ENCODE measurements around the gene CHST2. TPM values are rescaled to one million over a fixed set of nuclear protein-coding genes. Genes with fewer than 3 reads are reported as not detected.

Gene CHST2
- total RNA-seq, 1 experiment from 2014 or later, result 17.3 TPM

DNA sequence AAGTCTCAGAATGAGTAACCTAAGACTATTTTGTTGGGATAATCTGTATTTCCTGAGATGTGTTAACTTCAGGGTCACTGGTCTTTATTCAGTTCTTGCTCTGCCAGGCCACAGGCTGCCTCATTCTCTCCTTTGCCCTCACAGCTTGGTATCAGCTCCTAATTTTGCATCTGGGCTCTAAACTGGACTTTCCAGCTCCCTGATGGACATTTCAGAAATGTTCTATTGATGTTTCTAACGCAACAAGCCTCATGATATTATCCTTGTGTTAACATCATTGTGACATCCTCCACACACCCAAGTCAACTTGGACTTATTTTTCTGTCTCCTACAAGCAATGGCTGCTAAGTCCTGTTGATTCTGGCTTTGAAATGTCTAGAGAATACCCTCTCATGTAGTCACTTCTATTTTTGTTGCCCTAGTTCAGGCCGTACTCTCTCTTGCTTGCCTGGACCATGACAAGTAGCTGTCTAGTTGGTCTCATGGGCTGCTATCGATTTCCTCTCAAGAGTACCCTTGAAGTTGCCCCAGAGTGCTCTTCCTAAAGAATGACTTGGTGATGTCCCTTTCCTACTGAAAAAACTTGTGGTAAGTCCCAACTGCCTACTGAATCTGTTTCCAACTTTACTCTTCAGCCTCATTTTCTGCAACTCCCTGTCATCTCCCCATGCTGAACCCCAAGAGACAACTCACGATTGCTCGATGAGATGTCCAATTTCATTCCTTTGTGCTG is 52.7 kb downstream of the CHST2 start:
- ATAC-seq (no peak), DNase-seq (ENCODE audit: low spot score) (no peak)
- ChIA-PET CTCF (no interaction called here), POLR2A (no interaction called here)
- no peak for TF ChIP-seq JUN (CRISPR knock-in tag; IDR thresholded peaks at IDR 0.05)
- Mint-ChIP-seq H3K36me3 (peaks cover 10% of the 10 kb centered on the region), H3K9me3 (peaks cover 24% of the 10 kb centered on the region), H3K4me3 (no peak overlapping the region), H3K27me3 (ENCODE audit: low read depth) (no peaks in the 10 kb centered on the region), H3K27ac (no peak overlapping the region), H3K4me1 (no peaks in the 10 kb centered on the region)

DNA sequence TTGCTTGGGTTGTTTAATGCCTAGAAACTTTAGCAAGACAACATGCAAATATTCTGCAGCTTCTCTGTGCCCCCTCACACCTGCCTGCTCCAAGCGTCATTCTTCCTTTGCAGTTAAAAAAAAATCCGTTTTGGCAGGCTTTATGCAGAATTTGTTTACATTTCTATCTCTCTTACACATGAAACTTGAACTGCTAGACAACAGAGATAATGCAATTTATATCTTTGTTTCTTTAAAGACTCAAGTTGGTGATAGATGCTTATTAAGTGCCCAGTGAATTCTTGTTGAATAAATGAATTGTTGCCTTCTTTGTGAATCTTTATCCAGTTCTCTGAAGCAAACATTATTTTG is 53.2 kb downstream of the CHST2 start:
- DNase-seq (ENCODE audit: low spot score), result no peak
- ATAC-seq, result no peak
- Mint-ChIP-seq H3K27ac (no peak overlapping the region), H3K9me3 (peaks cover 24% of the 10 kb centered on the region), H3K27me3 (ENCODE audit: low read depth) (no peaks in the 10 kb centered on the region), H3K4me1 (no peaks in the 10 kb centered on the region), H3K36me3 (peaks cover 10% of the 10 kb centered on the region), H3K4me3 (no peak overlapping the region)
- POLR2A ChIA-PET, result no interaction called here
- CTCF ChIA-PET, result no interaction called here
- TF ChIP-seq SMAD3 (CRISPR knock-in tag; IDR thresholded peaks at IDR 0.05; ENCODE audit: borderline replicate concordance) (no peak), CREB1 (CRISPR knock-in tag; IDR thresholded peaks at IDR 0.05) (no peak), NFE2L1 (CRISPR knock-in tag; IDR thresholded peaks at IDR 0.05) (no peak), SMAD4 (CRISPR knock-in tag; IDR thresholded peaks at IDR 0.05) (no peak), NR3C1 (CRISPR knock-in tag; conservative IDR thresholded peaks at IDR 0.05; ENCODE audit: low read depth) (no peak)
- TF ChIP-seq, protein P1, sequence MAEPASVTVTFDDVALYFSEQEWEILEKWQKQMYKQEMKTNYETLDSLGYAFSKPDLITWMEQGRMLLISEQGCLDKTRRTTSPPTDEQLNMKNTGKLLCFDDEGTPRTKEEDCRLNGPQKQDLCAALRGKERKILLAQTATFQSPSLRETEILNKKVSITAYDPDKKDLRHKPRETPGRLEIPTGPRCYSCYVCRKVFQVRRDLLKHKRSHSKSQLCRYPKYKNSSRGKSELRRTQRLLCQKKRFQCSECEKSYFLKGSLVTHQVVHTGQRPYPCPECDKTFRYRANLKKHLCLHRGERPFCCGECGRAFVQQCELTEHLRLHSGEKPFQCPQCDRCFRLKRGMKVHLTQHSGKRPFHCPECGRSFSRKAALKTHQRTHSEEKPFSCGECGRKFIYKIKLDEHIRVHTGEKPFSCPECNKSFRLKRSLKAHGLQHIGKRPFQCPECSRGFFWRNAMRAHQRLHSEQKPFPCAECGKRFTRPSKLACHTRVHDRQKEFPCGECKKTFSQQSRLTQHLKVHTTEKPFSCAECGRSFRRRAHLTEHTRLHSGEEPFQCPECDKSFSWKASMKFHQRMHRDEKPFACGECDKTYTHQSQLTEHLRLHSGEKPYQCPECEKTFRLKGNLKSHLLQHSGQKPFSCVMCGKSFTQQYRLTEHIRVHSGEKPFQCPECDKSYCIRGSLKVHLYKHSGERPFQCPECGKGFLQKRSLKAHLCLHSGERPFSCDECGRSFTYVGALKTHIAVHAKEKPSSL (CRISPR knock-in tag; conservative IDR thresholded peaks at IDR 0.05), result no peak
- TF ChIP-seq, protein P2, sequence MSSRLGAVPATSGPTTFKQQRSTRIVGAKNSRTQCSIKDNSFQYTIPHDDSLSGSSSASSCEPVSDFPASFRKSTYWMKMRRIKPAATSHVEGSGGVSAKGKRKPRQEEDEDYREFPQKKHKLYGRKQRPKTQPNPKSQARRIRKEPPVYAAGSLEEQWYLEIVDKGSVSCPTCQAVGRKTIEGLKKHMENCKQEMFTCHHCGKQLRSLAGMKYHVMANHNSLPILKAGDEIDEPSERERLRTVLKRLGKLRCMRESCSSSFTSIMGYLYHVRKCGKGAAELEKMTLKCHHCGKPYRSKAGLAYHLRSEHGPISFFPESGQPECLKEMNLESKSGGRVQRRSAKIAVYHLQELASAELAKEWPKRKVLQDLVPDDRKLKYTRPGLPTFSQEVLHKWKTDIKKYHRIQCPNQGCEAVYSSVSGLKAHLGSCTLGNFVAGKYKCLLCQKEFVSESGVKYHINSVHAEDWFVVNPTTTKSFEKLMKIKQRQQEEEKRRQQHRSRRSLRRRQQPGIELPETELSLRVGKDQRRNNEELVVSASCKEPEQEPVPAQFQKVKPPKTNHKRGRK (CRISPR knock-in tag; IDR thresholded peaks at IDR 0.05; ENCODE audit: borderline replicate concordance), result no peak

DNA sequence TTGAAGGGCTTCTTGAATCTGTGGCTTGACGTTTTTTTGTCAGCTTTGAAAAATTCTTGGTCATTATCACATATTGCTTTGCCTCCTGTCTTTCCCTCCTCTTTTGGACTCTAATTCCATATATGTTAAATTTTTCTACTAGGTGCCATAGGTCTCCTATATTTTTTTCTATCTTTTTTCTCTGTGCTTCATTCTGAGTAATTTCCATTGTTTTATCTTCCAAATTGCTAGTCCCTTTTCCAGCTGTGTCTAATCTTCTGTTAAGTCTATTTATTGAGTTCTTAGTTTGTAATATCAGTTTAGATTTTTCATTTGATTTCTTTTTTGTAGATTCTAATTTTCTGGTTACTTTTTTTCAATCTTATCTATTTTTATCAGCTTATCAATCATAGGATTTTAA is 53.7 kb downstream of the CHST2 start:
- no peak for TF ChIP-seq GRHL2 (CRISPR knock-in tag; IDR thresholded peaks at IDR 0.05; ENCODE audit: insufficient replicate concordance, severe bottlenecking)
- H3K4me1 Mint-ChIP-seq, result no peaks in the 10 kb centered on the region
- no peak overlapping the region for H3K27ac Mint-ChIP-seq
- DNase-seq (ENCODE audit: low spot score), result no peak
- POLR2A ChIA-PET, result no interaction called here
- CTCF ChIA-PET, result no interaction called here
- peaks cover 10% of the 10 kb centered on the region for H3K36me3 Mint-ChIP-seq
- no peak for ATAC-seq
- H3K9me3 Mint-ChIP-seq, result peaks cover 24% of the 10 kb centered on the region
- no peak overlapping the region for H3K4me3 Mint-ChIP-seq
- no peaks in the 10 kb centered on the region for H3K27me3 Mint-ChIP-seq (ENCODE audit: low read depth)

Other genes starting within 250 kb of the CHST2 start
- gene PCOLCE2, start 230.7 kb upstream of the CHST2 start, total RNA-seq (2021), result 13.5 to 13.7 TPM (median 13.7 TPM) in 3 replicates
- gene PAQR9, start 156.1 kb upstream of the CHST2 start, total RNA-seq (2021), result 2.0 to 2.5 TPM (median 2.4 TPM) in 3 replicates
- 111 to 133 TPM (median 117 TPM) in 3 replicates for gene U2SURP, start 118.2 kb upstream of the CHST2 start, total RNA-seq (2021)

Measured in WTC11 (cell line).